NAMALWA (cell line): Measurements from ENCODE around the gene PRRG4.
"Not testable (repeated sequence)": the region's sequence is repeated elsewhere in the genome, so short reads cannot be mapped to it uniquely, and the experiment has no call there.

Experiments used
- DNase-seq: peaks from one replicate; pipeline ENCODE4 v3.0.0-alpha.2; 2015; ENCODE audit warnings: low spot score

Gene PRRG4

DNA sequence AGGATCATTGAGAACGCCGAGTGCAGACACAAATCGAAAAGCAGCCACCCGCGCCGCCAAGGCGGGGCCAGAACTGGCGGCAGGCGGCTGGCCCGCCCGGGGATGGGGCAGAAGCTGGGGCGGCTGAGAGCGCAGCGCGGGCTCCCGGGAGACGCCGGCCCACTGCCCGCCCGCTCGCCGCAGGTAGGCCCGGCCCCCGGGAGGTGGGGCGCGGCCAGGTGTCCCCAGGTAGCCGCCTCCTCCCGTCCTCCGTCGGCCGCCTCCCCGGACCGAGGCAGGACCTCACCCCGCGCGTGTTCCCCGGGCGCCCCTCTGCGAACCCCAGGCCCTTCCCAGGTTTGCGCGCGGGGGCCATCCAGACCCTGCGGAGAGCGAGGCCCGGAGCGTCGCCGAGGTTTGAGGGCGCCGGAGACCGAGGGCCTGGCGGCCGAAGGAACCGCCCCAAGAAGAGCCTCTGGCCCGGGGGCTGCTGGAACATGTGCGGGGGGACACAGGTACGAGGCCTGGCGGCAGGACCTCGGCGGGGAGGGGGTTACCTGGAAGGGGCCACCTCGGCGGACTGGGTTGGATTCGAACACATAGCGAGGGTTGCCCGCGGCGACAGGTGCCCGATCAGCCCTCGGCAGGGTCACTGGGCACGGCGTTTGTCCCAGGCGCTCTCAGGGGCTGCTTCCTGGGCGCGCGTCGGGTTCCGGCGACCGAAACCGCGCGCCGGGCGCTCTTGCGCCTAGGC lies at the start of gene PRRG4:
PRRG4 (plus strand) TSS at position 248 of the 733 bp plus-strand sequence. CDS start 603 bp downstream, outside the sequence.
- peak; percentile 67 for DNase-seq

DNA sequence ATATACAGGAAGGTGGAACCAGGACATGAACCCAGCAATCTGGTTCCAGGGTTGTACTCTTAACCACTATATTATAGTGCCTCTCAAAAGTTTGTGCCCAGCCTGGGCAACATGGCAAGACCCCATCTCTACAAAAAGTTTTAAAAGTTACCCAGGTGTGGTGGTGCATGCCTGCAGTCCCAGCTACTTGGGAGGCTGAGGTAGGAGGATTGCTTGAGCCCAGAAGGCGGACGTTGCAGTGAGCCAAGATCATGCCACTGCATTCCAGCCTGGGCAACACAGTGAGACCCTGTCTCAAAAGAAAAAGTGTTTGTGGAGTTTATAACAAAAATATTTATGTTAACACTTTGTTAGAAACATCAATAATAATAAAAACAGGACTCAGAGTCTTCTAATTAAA lies 48.9 kb upstream of the PRRG4 start:
- DNase-seq, result not testable (repeated sequence)

DNA sequence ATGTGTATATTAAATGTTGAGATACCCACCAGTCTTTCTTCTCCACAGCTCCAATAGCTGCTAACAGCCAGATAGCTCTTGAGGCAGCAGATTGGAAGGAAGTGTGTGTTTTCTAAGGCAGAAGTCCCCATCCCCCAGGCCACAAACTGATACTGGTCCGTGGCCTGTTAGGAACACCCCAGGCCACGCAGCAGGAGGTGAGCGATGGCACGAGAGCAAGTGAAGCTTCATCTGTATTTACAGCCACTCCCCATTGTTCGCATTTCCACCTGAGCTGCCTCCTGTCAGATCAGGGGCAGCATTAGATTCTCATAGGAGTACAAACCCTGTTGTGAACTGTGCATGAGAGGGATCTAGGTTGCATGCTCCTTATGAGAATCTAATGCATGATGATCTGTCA lies 48.0 kb upstream of the PRRG4 start:
- no peak for DNase-seq

DNA sequence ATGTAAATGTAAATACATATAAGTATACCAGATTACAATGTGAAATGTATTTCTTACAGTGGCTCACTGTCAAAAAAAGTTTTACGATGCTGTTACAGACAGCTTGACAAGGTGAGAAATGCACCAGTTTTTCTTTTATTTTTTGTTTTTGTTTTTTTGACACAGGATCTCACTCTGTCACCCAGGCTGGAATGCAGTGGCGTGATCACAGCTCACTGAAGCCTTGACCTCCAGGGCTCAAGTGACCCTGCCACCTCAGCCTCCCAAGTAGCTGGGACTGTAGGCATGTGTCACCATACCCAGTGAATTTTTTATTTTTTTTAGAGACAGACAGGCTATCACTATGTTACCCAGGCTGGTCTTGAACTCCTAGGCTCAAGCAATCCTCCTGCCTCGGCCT lies 44.5 kb upstream of the PRRG4 start:
- no peak for DNase-seq

DNA sequence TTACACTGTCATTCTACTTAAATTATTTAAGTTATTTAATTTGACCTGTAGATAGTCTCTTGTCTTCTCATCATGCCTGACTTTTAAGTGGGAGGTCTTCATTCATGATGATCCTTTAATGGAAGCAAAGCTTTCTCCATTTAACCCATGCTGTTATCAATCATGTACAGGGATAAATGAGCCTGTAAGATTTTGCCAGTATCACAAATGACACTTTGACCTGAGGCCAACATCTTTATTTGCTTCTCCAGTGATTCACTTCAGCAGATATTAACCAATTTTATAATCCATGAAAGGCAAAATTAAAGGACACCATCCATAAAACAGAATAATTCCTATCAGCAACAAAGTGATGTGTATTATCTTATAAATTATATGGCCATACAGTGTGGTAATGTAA lies 42.9 kb upstream of the PRRG4 start:
- DNase-seq, result no peak

DNA sequence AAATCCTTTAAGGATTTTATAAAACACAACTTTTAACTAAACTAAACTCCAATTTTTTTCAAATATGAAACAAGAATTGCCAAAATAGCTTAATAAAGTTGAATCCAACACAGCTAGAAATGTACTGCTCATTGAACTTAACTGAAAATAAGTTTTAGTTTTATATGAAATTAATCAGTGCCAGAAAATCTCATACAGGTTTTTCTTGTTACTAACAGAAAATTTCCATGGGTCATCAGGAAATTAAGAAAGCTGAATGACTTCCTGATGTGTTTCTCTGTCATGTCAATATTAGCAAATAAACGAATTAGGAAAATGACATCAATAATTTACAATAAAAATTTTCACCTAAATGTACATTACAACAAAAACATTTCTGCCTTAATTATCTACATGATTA lies 38.8 kb upstream of the PRRG4 start:
- no peak for DNase-seq

DNA sequence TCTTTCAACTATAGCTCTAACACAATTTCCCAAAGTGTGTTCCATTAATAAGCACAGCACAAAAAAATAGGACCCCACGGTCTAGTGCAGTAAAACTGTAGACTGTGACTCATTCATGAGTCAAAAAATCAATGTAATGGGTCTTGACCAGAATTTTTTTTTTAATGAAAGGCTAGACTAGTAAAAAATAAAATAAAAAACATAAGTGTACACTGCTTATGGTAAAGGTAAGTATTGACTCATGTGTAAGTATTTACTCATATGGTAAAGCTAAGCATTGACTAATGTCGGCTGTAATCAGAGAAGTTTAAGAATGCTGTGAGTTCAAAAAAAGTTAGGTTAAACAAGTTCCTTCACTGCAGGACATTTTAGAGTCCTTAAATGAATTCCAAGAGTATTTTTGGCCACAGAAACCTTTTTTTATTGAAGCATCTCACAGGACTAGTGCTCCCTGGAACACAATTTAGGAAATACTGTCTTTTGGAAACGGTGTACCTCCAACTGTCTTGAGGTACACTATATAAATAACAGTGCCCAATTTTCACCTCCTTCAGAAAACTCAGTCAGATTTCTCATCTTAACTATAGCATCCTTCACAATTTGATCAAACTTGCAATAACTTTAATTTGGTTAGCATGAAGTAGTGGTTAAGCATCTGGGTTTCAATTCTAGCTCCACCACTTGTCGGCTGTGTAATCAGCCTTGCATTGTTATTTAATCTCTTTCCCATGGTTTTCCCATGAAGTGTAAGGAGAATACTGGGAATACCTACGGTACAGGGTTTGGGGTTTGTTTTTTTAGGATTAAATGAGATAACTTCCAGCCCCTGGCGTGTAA lies 37.4 kb upstream of the PRRG4 start:
- no peak for DNase-seq

DNA sequence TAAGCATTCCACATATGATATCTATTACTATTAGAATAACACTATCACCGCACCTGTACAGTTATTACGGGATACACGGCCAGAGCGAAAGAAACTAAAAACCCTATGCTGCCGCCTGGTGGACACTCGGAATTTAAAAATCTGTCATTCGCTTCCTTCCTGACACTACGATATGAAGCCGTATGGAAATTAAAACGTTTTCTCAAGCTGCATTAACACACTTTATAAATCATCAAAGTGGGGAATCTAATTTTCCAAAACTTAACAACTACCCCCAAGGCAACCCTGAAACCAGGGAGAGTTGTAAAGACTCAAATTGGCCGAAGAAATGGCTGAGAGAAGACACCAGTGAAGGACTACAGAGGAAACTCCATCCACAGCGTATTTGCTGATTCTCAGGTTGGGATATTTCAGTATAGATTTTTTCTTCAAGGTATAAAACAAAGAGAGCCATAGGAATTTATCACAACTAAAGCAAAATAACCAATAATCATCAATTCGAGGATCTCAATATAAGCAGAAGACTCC lies 36.7 kb upstream of the PRRG4 start:
- DNase-seq, result peak; percentile 81

DNA sequence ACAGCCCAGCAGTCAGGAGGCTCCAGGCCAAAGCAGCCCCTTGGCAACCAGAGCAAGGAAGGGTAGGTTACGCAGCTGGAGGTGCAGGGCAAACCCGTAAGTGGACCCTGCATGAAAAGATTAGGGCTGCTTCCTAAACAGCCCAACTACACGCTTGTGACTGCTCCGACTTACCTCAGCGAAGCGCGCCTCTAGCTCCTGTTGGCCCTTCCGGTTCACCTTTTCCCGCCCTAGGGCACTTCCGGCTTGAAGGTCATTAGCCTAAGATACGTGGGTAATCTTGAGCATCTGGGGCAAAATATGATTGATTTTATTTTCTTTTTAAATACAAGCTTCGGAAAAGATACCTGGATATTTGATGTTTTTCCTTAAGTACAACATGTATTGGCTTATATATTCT lies 35.3 kb upstream of the PRRG4 start, which contains the start of gene CCDC73:
CCDC73 (minus strand) TSS at position 224 of the 400 bp plus-strand sequence. CDS start 34,419 bp downstream, outside the sequence.
- no peak for DNase-seq

DNA sequence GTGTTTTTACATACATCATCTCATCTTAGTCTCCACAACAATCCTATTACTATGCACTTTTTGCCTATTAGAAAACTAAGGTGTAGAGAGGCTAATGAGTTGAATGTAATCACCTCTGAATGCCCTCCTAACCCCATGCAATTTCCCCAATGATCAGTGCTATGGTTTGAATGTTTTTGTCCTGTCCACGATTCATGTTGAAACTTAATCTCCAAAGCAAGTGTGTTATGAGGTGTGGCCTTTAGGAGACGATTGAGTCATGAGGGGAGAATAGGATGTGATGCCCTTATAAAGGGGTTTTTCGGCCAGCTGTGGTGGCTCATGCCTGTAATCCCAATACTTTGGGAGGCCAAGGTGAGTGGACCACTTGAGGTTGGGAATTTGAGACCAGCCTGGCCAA lies 33.3 kb upstream of the PRRG4 start:
- DNase-seq, result no peak

DNA sequence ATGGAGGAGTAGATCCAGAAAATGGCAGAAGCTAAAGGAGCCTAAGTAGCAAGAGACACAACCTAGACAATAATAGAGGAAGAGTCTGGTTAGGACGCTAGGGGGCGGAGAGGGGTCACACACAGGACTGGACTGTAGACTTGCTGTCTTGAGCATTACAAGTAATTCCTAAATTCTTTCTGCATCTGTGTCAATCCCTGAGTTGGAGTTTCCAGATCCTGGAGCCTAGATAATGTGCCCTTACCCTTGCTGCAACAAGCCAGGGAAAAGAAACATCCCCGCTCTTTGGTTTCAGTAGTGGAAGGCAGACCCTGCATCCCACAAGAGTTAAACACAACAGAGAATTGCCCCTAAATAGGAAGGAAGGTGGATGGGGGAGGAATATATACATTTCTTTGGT lies 20.4 kb upstream of the PRRG4 start:
- peak; percentile 83 for DNase-seq

DNA sequence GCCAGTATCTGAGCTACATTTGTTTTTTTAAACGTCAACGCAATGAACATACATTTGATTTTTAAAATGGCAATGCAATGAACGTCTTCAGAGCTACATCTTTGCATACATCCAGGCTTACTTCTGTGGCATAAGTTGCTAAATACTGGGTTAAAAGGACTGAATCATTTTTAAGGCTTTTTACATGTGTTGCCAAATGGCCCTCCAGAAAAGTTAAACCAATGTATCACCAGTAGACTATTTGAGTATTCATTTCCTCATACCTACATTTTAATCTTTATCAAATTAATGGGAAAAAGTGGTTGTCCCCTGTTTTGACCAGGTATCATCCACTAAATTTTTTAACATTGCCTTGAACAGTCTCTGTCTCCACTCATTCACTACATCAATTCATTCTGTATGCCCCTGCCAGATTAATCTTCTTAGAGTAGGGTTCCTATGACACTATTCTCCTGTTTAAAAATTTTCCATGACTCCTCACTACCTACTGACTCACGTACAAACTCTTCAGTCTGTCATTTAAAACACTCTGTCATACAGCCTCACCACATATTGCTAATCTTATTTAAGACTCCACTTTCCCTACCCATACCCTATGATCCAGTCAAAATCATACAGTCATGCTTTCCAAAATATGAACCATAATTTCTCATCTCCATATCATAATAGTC lies 12.4 kb upstream of the PRRG4 start:
- no peak for DNase-seq

DNA sequence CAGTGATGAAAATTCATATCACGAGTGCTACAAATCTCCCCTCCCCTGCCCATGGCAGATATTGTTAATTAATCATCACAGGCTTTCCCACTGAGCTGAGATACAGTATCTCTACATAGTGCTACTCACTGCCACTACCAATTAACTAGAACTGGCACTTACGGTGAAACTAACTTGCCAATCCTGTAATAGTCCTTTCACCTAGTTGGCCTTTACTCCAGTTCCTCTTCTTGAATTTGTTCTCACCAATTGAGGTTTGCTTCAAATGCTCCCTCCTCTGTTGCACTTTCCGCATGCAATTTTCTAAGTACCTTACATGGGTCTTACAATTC lies 11.9 kb upstream of the PRRG4 start:
- DNase-seq, result no peak

DNA sequence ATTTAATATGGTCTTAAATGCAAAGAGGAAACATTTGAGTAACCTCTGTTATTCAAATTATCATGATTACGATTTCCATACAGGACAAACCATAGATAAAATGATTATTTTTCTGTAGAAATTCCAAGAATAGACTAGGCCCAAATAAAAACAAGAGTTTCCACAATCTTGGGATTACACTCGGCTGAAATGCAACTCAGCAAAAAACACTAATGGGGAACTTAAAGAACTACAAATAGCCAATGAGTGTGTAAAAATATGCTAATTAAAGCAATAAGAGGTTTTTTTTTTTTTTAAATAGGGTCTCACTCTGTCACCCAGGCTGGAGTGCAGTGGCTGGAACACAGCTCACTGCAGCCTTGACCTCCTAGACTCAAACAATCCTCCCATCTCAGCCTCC lies 10.5 kb upstream of the PRRG4 start:
- no peak for DNase-seq

DNA sequence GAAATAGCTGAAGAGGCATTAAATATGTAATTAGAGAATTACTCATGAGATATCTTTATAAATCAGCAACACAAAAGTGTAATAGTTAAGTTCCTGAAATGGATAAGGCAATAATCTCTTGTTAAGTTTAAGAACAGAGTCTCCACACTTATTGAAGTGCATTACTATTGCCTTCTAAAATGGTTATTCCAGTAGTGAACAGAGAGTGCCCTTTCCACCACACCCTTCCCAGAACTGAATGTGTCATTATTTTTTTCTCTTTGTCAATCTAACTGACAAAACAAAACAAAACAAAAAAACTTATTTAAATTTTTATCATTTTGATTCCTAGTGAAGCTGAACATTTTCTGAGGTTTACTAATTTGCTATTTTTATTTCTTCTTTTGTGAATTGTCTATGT lies 9.2 kb upstream of the PRRG4 start:
- DNase-seq, result no peak

DNA sequence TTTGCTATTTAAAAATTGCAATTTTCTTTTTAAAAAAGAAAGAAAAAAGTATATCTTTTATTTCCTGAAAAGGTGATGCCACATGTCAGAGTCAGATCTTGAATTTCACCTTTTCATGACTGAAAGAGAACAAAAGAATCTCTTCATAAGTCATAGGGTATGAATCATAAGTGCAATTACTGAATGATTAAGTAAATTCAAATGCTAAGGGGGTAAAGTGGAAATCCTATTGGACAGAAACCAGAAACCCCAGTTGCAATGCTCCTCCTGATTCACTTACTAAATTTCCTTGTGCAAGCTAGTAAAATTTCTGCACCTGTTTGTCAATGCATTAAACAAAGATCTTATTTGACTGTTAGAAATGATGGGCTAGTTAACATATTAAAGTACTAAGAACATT lies 8.2 kb upstream of the PRRG4 start:
- no peak for DNase-seq

DNA sequence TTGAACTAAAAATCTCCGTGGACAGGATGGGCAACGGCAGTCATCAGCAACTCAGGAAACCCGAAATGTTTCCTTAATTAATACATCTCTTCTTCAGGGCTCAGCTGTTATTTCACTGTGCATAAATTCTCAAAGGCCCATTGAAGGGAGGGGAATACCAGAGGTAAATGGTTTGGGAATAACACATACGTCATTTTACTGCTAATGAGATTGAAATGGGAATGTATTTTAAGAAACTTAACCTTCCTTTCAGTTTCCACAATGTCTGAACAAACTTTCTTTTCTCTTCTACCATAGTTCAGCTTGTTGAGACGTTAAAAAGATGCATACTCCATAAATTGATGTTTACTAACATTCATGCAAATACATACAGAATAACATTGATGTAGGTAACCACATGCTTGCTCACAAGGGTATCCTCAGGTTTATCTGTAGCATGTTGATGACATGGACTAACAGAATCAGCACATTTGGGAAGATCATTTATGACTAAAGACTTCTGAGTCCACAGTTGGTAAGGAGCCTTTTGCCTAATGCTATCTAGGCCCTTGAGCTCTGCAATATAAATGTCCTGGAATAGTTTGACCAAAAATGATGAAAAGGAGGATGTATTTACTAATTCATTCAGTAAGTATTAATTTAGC lies 7.7 kb upstream of the PRRG4 start:
- DNase-seq, result no peak

DNA sequence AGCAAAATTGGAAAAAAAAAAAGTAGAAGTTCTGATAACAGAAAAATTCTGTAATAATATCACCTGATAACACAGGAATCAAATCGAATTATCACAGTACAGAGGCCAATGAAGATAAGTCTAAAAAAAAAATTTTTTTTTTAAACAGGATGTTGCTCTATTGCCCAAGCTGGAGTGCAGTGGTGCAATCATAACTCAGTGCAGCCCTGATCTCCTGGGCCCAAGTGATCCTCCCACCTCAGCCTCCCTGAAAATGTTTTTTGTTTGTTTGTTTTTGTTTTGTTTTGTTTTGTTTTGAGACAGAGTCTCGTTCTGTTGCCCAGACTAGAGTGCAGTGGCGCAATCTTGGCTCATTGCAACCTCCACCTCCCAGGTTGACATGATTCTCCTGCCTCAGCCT lies 6.1 kb upstream of the PRRG4 start:
- DNase-seq, result not testable (repeated sequence)

DNA sequence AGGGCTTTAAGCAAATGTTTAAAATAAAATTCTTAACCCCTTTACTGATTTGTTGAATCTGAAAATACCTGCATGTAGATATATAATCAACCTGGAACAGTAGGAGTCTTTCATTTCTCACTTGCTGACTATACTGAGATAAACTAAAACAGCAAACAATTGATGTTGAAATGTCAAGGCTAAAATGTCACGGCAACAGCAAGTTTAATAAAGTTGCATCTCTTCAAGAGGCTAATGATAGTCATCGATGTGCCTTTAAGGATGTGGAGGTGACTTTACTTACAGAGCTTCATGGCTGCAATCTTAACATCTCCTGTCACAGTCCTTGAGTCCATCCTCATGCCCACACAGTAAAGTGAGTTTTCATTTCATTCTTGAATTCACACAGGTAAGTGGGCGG lies 3.6 kb upstream of the PRRG4 start:
- DNase-seq, result no peak

DNA sequence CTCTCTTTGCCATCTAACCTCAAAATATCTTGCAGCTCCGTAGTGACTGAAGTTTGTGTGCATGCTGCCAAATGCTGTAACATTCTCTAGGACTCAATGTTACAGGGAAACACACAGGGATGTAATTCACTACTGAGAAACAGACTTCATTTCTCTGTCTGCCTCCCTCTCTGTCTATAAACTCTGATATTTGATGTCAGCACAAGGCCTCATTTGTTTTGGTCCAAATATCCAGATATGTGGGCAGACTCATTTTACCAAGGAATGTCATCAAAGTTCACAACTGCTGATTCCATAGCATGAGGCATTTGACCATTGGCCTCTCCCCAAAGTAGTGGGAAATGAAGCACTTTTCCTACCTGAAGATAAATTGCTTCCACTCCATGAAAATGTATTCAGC lies 2.5 kb upstream of the PRRG4 start:
- DNase-seq, result no peak

DNA sequence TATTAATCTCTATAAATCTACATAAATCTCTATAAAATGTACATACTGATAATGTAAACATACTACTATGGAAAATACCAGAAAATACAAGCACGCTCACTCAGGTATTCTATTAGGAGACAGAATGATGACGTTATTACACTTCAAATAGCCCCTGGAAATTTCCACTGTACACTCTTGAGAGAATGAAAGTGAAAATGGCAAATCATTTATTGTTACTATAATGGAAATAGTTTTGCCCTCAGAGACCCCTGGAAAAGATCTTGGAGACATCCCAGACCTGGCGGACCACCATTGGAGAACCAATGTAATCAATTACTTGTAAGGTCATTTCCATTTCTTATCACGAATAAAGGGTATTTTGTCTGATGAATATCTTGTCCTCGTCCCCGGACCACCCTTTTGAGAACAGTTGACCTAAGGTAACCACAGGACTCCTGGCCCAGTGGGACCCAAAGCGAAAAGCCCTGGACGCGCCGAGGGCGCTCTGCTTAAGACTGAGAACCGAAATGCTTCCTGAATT lies 509 bp upstream of the PRRG4 start:
- peak; percentile 72 for DNase-seq

DNA sequence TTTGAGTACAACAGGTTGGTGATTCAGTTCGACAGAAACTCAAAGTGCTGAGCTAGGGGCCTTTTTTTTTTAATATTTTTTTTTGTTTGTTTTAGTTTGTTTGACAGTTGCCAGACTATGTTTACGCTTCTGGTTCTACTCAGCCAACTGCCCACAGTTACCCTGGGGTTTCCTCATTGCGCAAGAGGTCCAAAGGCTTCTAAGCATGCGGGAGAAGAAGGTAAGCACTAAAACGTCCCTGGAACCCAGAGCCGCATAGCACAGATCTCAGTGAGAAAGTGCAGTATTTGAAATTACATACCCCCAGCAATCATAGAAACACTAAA lies 649 bp downstream of the PRRG4 start:
- no peak for DNase-seq
